Activated CD4-positive, alpha-beta T cell treated with anti-CD3 and anti-CD28 coated beads for 4 hours (primary cell): Measurements from ENCODE around the gene NPFFR1.

Experiments used
- DNase-seq, 2 donors: peaks; one replicate each; pipeline ENCODE4 v3.0.0-alpha.2; 2020

NPFFR1 gene

DNA sequence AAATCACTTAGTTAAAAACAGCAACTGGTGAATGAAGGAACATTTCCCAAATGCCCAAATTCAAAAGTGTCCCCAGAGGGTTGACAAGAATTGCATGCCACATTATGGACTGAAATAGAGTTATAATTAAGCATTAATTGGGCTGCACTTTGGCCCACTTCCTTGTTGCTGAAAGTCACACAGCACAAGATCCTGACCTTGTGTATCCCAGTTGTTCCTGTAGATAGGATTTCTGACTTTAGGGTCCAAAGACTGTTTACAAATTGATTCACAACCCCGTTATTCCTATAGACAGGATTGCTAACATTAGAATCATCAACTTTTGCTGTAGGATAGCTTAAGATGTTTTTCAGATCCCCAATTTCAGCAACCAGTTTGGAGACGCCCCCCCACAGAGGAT lies 31.5 kb upstream of the NPFFR1 start:
- DNase-seq, result no peak

DNA sequence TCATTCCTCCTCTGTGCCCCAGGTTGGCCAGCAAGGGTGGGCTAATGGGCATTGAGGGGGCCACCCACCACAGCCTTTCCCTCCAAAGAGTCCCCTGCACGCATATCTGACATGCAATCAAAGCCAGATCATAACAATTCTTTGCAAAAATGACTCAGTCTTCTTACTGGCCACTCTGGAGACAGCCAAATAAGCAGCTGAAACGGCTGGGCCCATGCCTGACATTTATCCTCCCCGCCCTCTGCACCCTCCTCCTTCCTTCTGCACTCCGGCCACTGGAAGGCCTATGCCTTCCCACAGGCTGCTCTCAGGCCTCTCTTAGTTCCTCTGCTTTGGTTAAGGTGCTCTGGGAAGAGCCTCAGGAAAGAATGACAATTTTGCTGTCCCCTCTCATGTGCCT lies 29.2 kb upstream of the NPFFR1 start:
- no peak for DNase-seq

DNA sequence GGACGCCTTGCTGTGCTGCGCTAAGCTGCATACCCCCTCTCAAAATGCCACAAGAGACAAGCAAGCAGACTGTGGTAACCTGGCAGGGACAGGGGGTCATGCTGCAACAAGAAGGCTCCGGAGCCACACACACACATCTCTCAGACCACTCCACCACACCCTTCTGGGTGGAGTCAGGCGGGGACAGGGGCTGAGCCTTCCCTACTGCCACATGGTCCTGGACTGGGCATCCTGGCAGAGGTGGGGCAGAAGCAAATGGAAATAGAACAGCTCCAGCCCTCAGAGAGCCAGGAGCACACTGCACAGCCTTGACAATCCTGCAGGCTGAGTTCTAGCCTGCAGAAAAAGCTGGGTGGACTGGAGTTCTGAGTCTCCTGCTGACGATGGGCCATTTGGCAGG lies 28.4 kb upstream of the NPFFR1 start:
- DNase-seq, result no peak

DNA sequence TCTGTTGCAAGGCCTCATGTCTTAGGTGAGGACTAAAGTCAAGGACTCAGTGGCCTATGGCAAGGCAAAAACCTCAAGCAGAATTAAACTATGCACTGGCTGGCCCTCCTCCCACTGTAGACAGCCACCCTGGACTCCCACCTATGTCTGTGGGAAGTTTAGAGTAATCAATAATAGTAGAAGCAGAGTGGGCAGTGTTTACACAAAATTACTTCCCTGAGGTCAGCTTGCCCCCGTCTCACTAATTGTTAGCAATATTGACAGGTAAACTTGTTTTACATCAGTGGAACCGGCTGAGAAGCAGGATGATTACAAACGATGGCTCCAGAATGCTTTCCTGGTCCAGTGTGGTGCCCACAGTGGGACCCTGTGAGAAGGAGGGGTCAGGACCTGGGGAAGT lies 27.9 kb upstream of the NPFFR1 start:
- DNase-seq, result no peak

DNA sequence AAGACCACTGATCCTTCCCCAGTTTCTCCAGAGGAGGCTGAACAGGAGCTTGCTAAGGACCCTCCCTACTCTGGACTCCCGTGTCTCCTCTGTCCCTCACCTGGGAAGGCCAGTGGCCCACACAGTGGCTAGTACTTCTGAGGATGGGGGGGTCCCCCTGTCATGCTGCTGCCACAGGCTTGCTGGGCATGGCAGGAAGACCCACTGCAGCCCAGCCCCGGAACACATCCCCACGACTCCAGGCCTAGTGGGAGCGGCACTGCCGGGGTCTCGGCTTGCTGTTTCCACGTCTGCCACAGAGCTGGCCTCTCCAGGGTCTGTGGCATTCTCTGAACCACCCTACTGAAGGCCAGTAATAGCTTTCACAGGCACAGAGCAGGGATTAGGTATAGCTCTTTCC lies 25.9 kb upstream of the NPFFR1 start:
- no peak for DNase-seq

DNA sequence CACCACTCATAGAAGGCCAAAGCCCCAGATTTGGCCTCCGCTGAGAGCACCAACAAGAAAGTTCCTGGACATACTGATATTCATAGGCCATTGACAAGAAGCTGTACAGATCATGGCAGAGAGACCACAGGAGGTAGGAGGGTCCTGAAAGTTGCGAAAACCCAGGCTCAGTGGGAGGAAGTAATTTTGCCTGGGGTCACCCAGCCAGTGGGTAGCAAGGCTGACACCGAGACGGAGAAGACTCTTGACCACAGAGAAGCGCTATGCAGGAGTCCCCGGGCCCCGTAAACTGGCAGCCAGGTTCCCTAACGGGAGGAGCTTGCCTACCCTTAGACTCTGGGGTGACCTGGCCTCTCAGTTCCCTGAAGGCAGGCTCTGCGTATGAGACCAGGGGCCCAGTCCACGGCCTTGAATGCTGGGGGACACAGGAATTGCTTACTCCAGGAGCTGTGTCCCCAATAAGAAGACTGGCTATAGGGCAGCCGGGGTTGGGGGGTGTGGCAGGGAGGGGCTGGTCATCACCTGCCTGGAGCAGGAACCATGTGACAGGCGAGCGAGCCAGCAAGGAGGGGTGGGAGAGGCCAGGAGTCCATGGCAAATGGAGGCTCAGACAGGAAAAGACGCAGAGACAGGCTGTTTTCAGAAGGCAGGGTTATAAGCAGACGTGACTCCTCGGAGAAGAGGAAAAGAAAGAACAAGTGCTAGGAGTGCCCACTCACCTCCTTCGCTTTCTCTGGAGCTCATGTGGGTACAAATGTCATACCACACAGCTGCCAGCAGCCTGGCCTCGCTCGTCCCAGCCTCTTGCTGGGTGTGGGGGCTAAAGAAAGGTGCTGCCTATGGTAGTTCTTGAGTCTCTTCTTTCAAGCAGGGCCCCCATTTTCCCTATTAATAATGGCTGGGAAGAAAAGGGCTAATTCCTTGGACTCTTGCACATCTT lies 24.6 kb upstream of the NPFFR1 start:
- no peak for DNase-seq

DNA sequence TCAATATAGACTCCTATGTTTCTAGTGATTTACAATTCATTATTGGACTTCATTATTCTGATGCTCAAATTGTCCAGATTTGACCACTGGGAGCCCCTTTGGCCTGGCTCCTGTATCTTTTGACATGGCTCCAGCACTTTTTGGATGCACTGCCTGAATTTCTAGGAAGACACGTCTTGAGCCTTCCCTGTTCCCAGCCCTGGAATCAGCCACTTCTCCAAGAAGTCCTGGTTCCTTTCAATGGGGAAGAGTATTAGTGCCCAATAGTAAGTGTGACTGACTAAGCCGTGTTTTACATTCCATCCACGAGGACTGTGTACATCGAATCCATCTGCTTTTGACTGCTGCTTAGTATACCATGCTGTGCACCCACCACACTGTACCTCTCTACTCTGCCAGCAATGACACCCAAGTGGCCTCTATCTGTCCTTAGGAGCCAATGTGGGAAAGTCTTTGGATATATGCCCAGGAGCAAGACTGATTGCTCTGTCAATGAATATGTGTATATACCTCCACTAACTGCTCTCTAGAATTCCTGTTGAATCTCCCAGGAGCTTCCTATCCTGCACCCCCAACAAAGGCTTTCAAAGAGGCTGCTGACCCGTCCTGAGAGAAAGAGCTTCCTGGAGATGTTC lies 23.2 kb upstream of the NPFFR1 start:
- DNase-seq, result no peak

DNA sequence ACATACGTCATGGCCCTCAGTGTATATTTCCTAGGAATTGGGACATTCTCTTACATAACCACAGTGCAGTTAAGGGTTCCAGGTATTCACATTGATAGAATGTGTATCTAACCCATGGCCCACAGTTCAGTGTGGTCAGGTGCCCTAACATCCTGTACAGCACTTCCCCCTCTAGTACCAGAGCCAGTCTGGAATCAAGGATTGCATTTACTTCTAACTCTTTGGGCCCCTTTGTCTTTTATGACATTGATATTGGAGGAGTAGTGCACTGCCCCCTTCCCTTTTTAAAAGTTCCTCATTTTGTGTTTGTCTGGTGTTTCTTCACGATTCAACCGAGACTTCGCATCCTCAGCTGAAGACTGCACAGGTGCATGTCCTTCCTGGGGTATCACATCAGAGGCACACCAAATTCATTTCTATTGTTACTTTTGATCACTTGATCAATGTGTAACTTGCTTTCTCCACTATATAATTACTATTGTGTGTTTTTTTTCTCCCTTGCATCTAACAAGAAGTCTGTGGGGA lies 22.4 kb upstream of the NPFFR1 start:
- no peak for DNase-seq

DNA sequence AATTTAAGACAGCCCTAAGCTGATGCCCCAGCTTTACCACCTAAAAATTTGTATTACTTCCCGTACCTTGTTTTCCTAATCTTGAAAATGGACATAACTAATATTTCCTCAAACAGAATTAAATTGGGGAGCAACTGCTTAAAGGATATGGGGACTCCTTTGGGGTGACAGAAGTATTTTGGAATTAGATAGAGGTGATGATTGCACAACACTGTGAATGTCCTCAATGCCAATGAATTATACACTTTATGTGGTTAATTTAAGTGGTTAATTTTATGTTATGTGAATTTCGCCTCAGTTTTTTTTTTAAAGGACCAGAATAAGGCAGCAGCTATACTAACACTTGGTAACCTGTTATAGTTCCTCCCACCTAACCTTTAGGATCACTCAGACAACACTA lies 19.9 kb upstream of the NPFFR1 start:
- DNase-seq, result no peak

DNA sequence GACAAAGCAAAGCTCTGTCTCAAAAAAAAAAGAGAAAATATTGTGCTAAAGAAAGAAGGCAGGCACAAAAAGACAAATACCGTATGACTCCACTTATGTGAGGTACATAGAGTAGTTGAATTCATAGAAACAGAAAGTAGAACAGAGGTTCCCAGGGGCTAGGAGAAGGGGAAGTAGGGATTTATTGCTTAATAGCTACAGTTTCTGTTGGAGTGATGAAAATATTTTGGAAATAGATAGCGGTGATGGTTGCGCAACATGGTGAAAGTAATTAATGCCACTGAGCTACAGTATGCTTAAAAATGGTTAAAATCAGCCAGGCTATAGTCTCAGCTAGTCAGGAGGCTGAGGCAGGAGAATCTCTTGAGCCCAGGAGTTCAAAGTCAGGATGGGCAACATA lies 18.5 kb upstream of the NPFFR1 start:
- no peak for DNase-seq

DNA sequence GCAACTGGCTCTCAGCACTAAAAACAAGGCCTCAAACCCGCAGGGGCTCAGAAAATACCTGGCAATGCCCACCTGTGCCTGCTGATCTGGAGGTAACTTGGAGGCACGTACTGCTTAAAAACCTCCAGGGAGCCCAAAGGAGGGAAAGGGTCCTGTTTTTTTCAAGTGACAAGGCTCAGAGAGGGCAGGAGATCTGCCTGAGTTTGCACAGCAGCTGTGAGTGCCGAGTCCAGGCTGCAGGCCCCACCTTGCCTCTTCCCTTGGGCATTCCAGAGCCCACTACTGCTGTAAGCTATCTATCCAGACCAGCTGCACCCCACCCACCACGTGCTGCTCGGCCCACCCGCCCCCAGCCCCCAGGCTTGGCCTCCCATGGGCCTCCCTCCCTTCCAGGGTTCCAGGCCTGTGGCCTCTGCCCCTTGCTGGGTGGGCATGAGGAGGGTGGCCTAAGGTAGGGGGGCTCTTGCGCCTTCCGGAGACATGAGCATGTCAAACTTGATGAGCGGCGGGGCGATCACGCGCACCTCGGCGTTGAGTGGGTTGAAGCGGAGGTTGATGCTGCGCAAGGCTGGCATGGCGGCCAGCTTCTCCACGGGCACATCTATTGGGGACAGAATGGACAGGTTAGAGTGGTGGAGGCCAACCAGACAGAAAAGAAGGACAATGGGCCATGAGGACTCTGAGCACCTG lies 17.2 kb upstream of the NPFFR1 start:
- DNase-seq, result no peak

DNA sequence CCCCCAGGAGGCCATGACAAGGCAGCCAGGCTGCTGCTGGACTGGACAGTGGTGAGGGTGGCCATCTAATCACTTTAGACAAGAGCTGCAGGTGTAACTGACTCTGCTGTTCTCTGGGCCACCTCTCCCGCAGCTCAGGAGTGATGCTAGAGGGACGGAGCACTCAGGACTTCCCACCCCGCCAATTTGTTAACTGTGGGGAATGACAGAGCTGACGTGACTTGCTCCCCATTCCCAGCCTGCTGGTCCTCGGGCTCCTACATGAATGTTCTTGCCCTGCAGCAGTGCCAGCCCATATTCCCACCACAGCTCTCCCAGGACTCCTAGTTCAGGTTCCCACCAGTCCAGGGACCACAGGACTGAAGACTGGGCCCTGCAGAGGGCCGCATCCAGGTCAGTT lies 16.7 kb upstream of the NPFFR1 start:
- no peak for DNase-seq

DNA sequence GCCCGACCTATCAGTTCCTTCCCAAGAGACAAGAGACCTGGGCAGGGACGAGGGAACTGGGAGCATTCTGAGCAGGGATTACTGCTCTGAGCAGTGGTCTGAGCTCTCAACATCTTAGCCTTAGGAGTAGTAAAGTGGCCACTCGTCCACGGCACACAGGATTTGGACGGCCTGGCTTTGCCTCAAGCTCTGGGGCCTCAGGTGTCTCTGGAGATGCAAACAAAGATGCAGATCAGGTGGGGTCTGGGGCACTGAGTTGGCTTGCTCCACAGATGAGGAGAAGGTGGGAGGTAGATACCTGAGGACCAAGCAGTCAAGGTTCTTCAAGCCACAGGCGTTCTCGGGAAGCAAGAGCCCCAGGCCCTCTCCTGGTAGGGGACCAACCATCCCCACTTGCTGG lies 16.1 kb upstream of the NPFFR1 start:
- no peak for DNase-seq

DNA sequence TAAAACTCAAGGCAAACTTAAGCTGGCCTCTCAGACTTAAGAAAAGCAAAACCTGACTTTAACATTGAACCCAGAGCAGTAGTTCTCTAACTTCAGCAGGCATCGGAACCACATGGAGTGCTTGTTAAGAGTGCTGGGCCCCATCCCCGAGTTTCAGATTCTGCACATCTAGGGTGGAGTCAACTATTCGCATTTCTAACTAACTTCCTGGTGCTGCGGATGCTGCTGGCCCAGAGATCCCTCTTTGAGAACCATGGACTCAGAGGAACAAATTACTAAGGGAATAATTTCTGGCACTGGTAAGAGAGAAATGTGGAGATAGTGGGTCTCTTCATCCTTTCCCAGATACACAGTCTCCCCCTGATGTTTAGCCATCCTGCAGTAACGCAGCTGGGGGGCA lies 14.6 kb upstream of the NPFFR1 start:
- no peak for DNase-seq

DNA sequence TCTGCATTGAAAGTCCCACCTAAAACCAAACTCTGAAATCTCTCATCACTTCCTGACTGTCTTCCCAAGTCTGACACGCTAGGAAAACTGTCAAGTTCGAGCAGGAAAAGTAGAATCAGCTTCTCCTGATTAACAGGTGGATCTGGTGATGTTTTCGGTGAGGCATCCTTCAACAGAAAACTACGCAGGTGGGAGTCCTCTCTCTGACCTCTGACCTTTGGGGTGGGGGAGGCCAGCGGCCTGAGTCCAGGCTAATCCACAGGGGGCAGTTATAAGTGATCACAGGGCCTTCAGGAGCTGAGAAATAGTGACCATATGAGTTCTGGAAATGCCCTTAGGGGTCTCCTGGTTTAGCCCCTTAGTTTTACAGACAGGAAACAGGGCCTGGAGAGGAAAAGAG lies 13.4 kb upstream of the NPFFR1 start:
- DNase-seq, result no peak

DNA sequence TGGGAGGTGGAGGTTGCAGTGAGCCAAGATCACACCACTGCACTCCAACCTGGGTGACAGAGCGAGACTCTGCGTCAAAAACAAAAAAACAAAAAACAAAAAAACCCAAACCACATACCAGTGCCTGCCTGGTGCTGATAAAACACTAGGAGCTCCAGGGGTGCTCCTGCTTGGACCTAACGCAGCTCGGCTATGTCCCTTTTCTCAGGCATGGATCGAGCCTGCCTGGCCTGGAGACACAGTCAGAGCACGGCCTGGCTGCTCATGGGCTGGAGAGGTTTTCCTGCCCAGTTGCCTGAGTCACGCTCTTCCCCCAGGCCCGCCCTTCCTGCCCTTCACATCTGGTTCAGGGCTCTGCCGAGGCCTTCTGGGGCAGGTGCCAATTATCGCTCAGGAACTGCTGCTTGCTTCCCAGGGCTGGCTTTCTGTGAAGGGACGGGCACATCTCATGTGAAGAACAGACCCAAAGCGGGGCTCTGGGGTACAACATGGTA lies 12.6 kb upstream of the NPFFR1 start:
- no peak for DNase-seq

DNA sequence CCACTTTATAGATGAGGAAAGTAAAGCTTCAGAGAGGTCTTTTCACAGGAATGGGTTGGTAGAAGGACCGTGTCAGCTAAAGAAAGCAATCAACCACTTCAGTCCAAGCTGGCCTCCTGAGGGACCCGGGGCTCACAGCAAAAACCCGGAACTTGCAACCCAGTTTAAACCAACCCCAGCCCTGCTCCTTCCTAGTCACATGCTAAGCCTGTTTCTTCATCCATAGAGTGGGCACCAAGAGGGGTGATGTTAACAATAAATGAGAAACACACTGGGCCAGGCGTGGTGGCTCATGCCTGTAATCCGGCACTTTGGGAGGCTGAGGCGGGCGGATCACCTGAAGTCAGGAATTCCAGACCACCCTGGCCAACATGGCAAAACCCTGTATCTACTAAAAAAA lies 12.1 kb upstream of the NPFFR1 start:
- no peak for DNase-seq

DNA sequence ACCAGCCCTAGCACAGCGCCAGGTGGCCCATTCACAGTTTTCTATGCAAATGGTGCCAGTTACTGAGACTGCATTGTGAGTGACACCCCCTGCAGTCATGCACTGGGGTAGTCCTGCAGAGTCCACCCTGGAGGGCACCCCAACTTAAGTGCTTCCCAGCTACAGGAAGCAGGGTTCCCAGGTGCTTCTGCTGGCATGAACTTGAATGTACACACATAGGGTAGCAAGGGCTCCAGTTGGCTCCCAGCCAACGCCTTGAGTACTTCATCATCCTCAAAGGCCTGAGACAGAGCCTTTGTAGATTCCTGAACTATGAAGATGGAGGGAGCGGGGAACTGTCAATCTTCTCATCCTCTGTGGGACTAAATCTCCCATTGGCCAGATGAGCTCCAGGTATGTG lies 11.5 kb upstream of the NPFFR1 start:
- no peak for DNase-seq

DNA sequence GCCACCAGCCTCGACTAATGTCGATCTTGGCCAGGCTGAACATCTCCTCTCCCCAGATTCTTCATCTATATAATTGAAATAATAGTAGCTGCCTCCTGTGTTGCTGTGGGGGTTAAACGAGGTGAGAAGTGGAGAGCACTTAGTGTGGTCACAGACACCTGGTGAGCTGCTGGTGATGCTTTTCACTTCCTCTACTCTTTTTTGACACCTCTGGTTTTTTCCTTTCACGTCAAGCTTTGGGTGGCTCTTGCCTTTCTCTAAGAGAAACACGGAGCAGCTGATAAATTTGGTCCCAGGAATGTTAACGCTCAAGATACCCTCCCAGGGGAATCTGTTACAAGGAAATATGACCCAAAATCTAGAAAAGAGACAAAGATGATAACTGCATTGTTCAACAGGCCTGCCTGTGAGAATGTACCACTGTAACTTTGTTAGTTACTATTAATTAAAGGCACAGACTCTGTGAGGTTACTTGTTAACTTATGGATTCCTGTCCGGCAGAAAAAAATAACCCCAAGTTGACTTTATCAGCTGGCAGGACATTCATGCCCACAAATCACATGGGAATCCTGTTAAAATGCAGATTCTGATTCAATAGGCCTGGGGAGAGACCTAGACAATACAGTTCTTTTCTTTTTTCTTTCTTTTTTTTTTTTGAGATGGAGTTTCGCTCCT lies 9.5 kb upstream of the NPFFR1 start:
- DNase-seq, result no peak

DNA sequence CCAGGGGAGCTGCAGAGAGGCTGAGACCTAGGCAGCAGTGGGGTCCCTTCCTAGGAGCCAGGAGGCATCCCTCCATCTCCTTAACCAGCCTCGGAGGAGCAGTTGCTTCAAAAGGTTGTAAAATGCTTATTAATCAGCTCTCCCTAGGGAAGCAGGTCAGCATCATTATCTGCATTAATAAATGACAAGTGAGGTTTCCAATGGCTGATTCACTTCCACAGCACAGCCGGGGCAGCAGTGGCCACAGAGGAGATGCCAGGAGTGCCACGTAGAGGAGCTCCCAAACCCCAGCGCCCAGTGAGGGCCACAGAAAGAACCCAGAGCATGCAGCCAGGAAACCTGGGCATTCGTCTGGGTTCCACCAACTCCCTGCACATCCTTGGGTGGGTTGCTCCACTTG lies 8.2 kb upstream of the NPFFR1 start:
- DNase-seq, result no peak

DNA sequence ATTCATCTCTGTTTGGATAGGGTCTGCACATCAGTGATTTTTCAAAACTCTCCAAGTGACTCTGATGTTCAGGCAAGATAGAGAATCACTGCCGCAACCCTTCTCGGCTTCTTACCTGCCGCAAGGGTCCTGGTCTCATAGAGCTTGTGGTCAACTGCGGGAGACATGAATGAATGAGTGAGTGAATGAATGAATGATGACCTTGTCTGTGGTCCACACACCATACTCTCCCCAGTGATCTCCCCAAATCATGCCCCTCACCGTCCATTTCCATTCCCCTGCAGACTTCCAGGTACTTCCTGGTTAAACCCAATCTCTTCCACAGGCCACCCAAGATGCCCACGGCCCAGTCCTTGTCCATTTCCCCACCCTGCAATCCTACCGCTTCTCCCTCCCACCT lies 5.9 kb upstream of the NPFFR1 start:
- no peak for DNase-seq

DNA sequence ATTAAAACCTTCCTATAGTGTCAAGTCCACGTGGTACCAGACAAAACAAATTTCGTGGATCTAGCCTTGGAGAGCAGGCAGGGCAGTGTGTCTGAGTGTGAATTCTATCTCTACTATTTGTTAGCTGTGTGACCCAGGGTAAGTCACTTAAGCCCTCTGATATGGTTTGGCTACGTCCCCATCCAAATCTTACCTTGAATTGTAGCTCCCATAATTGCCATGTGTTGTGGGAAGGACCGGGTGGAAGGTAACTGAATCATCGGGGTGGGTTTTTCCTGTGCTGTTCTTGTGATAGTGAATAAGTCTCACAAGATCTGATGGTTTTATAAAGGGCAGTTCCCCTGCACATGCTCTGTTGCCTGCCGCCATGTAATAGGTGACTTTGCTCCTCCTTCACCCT lies 2.8 kb upstream of the NPFFR1 start:
- DNase-seq, result no peak

DNA sequence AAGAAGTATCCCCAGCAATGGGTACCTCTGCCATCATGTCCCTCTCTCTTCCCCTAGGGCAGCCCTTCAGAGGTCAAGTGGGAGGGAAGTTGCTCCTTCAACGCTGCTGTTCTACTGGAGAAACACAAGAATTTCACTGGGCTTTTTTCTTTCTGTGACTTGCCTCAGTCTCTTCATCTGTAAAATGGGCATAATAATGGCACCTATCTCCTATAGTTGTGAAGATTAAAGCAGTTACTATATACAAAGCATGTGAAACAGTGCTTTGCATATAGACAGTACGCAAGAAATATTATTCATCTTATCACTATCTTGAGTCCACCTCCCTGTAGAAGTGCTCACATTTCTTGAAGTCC lies 1.6 kb upstream of the NPFFR1 start:
- no peak for DNase-seq
